ENCODE measurements around the gene AR. TPM values are rescaled to one million over a fixed set of nuclear protein-coding genes. Genes with fewer than 3 reads are reported as not detected.

AR gene
- total RNA-seq, 2 experiments from 2014 or later, result not detected

DNA sequence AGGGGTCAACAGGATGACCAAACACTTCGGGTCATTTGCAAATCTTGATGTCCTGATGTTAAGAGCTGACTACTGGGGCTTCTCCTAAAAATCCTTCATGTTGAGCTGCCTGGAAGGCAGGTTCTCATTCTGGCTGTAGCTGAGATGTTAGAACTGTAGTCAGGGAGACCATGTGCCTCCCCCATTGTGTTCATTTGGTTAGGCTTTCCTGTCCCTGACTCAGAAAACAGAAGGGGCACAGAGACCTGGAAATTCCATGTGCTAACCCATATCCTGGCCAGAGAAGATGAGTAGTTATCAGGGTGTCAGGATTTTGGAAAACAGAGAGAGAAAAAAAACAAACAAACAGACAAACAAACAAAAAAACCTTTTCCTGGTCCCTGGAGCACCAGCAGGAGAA, 177.5 kb downstream of the AR start:
- H3K9me3 Mint-ChIP-seq (ENCODE audit: low read depth), result no peaks in the 10 kb centered on the region
- ChIA-PET CTCF (no interaction called here), POLR2A (no interaction called here)
- intact Hi-C loops (cut with DNase I, micrococcal nuclease), result no loop called here
- H3K36me3 Mint-ChIP-seq (ENCODE audit: low read depth), result no peaks in the 10 kb centered on the region
- no peak for ATAC-seq
- no peak overlapping the region for H3K4me3 Mint-ChIP-seq
- no peaks in the 10 kb centered on the region for H3K4me1 Mint-ChIP-seq
- DNase-seq, result no peak
- H3K27ac Mint-ChIP-seq, result no peak overlapping the region
- no peaks in the 10 kb centered on the region for H3K27me3 Mint-ChIP-seq

DNA sequence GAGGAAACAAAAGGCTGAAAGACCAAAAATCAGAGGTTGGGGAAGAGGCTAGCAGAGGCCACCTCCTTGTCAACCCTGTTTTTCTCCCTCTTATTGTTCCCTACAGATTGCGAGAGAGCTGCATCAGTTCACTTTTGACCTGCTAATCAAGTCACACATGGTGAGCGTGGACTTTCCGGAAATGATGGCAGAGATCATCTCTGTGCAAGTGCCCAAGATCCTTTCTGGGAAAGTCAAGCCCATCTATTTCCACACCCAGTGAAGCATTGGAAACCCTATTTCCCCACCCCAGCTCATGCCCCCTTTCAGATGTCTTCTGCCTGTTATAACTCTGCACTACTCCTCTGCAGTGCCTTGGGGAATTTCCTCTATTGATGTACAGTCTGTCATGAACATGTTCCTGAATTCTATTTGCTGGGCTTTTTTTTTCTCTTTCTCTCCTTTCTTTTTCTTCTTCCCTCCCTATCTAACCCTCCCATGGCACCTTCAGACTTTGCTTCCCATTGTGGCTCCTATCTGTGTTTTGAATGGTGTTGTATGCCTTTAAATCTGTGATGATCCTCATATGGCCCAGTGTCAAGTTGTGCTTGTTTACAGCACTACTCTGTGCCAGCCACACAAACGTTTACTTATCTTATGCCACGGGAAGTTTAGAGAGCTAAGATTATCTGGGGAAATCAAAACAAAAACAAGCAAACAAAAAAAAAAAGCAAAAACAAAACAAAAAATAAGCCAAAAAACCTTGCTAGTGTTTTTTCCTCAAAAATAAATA, 179.9 kb downstream of the AR start:
- Mint-ChIP-seq H3K36me3 (ENCODE audit: low read depth) (no peaks in the 10 kb centered on the region), H3K4me1 (no peaks in the 10 kb centered on the region), H3K9me3 (ENCODE audit: low read depth) (no peaks in the 10 kb centered on the region), H3K27ac (no peak overlapping the region), H3K4me3 (no peak overlapping the region), H3K27me3 (no peaks in the 10 kb centered on the region)
- no peak for ATAC-seq
- intact Hi-C loops (cut with DNase I, micrococcal nuclease), result no loop called here
- DNase-seq, result no peak
- ChIA-PET CTCF (no interaction called here), POLR2A (no interaction called here)

DNA sequence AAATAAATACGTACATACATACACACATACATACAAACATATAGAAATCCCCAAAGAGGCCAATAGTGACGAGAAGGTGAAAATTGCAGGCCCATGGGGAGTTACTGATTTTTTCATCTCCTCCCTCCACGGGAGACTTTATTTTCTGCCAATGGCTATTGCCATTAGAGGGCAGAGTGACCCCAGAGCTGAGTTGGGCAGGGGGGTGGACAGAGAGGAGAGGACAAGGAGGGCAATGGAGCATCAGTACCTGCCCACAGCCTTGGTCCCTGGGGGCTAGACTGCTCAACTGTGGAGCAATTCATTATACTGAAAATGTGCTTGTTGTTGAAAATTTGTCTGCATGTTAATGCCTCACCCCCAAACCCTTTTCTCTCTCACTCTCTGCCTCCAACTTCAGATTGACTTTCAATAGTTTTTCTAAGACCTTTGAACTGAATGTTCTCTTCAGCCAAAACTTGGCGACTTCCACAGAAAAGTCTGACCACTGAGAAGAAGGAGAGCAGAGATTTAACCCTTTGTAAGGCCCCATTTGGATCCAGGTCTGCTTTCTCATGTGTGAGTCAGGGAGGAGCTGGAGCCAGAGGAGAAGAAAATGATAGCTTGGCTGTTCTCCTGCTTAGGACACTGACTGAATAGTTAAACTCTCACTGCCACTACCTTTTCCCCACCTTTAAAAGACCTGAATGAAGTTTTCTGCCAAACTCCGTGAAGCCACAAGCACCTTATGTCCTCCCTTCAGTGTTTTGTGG, 180.7 kb downstream of the AR start:
- H3K4me3 Mint-ChIP-seq, result no peak overlapping the region
- H3K27ac Mint-ChIP-seq, result no peak overlapping the region
- no peaks in the 10 kb centered on the region for H3K36me3 Mint-ChIP-seq (ENCODE audit: low read depth)
- ChIA-PET CTCF (no interaction called here), POLR2A (no interaction called here)
- ATAC-seq, result no peak
- no peaks in the 10 kb centered on the region for H3K27me3 Mint-ChIP-seq
- intact Hi-C loops (cut with DNase I, micrococcal nuclease), result no loop called here
- H3K9me3 Mint-ChIP-seq (ENCODE audit: low read depth), result no peaks in the 10 kb centered on the region
- DNase-seq, result no peak
- H3K4me1 Mint-ChIP-seq, result no peaks in the 10 kb centered on the region

DNA sequence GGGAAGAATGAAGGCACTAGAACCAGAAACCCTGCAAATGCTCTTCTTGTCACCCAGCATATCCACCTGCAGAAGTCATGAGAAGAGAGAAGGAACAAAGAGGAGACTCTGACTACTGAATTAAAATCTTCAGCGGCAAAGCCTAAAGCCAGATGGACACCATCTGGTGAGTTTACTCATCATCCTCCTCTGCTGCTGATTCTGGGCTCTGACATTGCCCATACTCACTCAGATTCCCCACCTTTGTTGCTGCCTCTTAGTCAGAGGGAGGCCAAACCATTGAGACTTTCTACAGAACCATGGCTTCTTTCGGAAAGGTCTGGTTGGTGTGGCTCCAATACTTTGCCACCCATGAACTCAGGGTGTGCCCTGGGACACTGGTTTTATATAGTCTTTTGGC, 181.7 kb downstream of the AR start:
- Mint-ChIP-seq H3K27me3 (no peaks in the 10 kb centered on the region), H3K36me3 (ENCODE audit: low read depth) (no peaks in the 10 kb centered on the region), H3K9me3 (ENCODE audit: low read depth) (no peaks in the 10 kb centered on the region), H3K4me3 (no peak overlapping the region), H3K27ac (no peak overlapping the region), H3K4me1 (no peaks in the 10 kb centered on the region)
- ChIA-PET POLR2A (no interaction called here), CTCF (no interaction called here)
- no peak for ATAC-seq
- no peak for DNase-seq
- intact Hi-C loops (cut with DNase I, micrococcal nuclease), result no loop called here

DNA sequence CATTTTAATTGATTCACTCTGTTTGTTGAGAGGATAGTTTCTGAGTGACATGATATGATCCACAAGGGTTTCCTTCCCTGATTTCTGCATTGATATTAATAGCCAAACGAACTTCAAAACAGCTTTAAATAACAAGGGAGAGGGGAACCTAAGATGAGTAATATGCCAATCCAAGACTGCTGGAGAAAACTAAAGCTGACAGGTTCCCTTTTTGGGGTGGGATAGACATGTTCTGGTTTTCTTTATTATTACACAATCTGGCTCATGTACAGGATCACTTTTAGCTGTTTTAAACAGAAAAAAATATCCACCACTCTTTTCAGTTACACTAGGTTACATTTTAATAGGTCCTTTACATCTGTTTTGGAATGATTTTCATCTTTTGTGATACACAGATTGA, 182.2 kb downstream of the AR start:
- H3K27me3 Mint-ChIP-seq, result no peaks in the 10 kb centered on the region
- intact Hi-C loops (cut with DNase I, micrococcal nuclease), result no loop called here
- no peaks in the 10 kb centered on the region for H3K9me3 Mint-ChIP-seq (ENCODE audit: low read depth)
- no peak overlapping the region for H3K4me3 Mint-ChIP-seq
- ChIA-PET CTCF (no interaction called here), POLR2A (no interaction called here)
- H3K4me1 Mint-ChIP-seq, result no peaks in the 10 kb centered on the region
- DNase-seq (no peak), ATAC-seq (no peak)
- H3K36me3 Mint-ChIP-seq (ENCODE audit: low read depth), result no peaks in the 10 kb centered on the region
- H3K27ac Mint-ChIP-seq, result no peak overlapping the region

DNA sequence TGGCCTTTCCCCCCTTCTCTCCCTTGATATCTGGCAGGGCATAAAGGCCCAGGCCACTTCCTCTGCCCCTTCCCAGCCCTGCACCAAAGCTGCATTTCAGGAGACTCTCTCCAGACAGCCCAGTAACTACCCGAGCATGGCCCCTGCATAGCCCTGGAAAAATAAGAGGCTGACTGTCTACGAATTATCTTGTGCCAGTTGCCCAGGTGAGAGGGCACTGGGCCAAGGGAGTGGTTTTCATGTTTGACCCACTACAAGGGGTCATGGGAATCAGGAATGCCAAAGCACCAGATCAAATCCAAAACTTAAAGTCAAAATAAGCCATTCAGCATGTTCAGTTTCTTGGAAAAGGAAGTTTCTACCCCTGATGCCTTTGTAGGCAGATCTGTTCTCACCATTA, 183.8 kb downstream of the AR start:
- Mint-ChIP-seq H3K27me3 (no peaks in the 10 kb centered on the region), H3K4me3 (no peak overlapping the region), H3K36me3 (ENCODE audit: low read depth) (no peaks in the 10 kb centered on the region), H3K27ac (no peak overlapping the region), H3K4me1 (no peaks in the 10 kb centered on the region), H3K9me3 (ENCODE audit: low read depth) (no peaks in the 10 kb centered on the region)
- POLR2A ChIA-PET, result no interaction called here
- no peak for DNase-seq
- no peak for ATAC-seq
- intact Hi-C loops (cut with DNase I, micrococcal nuclease), result no loop called here
- CTCF ChIA-PET, result no interaction called here

DNA sequence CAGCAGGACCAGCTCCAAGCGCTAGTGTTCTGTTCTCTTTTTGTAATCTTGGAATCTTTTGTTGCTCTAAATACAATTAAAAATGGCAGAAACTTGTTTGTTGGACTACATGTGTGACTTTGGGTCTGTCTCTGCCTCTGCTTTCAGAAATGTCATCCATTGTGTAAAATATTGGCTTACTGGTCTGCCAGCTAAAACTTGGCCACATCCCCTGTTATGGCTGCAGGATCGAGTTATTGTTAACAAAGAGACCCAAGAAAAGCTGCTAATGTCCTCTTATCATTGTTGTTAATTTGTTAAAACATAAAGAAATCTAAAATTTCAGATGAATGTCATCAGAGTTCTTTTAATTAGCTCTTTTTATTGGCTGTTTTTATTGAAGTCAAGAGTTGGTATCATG, 186.5 kb downstream of the AR start:
- intact Hi-C loops (cut with DNase I, micrococcal nuclease), result no loop called here
- no peak overlapping the region for H3K27ac Mint-ChIP-seq
- no peak for ATAC-seq
- CTCF ChIA-PET, result no interaction called here
- DNase-seq, result no peak
- H3K27me3 Mint-ChIP-seq, result no peaks in the 10 kb centered on the region
- no peaks in the 10 kb centered on the region for H3K9me3 Mint-ChIP-seq (ENCODE audit: low read depth)
- no peaks in the 10 kb centered on the region for H3K4me1 Mint-ChIP-seq
- no peaks in the 10 kb centered on the region for H3K36me3 Mint-ChIP-seq (ENCODE audit: low read depth)
- H3K4me3 Mint-ChIP-seq, result no peak overlapping the region
- POLR2A ChIA-PET, result no interaction called here

DNA sequence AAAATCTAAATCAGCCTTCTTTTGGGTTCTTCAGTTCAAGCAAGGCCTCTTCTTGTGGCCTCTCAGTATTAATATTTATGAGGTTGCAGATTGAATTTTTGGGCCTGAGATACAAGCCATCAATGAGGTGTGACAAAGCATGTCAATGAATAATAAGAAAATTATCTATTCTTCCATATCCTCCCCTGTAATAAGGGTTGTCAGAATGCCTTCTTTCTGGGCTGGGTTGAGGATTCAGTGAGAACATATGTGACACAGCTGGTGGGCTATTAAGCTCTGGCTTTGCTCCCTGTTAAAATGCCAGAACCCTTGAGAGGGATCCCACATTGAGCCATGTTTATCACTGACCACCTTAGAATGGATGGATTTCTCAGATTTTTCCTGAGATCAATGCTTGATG, 187.2 kb downstream of the AR start:
- Mint-ChIP-seq H3K27ac (no peak overlapping the region), H3K4me1 (no peaks in the 10 kb centered on the region), H3K9me3 (ENCODE audit: low read depth) (no peaks in the 10 kb centered on the region), H3K4me3 (no peak overlapping the region), H3K27me3 (no peaks in the 10 kb centered on the region), H3K36me3 (ENCODE audit: low read depth) (no peaks in the 10 kb centered on the region)
- intact Hi-C loops (cut with DNase I, micrococcal nuclease), result no loop called here
- no peak for DNase-seq
- ChIA-PET CTCF (interaction anchor here (0.6 kb wide), 1 partner anchor 12 kb away, joined by 3 read pairs; no protein-coding TSS in a partner anchor), POLR2A (no interaction called here)
- ATAC-seq, result no peak

DNA sequence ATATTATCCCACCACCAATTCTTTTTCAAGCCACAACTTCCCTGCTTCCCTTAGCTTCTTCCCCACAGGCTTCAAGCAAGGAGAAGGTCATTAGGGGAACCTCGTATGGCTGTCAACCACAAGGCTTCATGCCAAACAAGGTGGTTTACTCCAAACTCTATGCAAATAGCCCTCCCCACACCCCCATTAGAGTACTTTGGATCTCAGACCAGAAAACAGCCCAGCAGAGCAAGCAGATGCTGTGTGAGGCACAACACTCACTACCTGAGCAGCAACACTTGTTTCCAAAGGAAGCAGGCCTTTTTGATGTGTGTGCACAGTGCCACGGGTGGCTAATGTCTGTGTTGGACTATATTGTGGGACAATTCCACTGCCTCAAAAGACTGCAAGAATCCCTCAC, 189.0 kb downstream of the AR start:
- Mint-ChIP-seq H3K4me3 (no peak overlapping the region), H3K9me3 (ENCODE audit: low read depth) (no peaks in the 10 kb centered on the region), H3K27ac (no peak overlapping the region), H3K27me3 (no peaks in the 10 kb centered on the region), H3K36me3 (ENCODE audit: low read depth) (no peaks in the 10 kb centered on the region), H3K4me1 (no peaks in the 10 kb centered on the region)
- ChIA-PET CTCF (no interaction called here), POLR2A (no interaction called here)
- no peak for ATAC-seq
- DNase-seq, result no peak
- intact Hi-C loops (cut with DNase I, micrococcal nuclease), result no loop called here

DNA sequence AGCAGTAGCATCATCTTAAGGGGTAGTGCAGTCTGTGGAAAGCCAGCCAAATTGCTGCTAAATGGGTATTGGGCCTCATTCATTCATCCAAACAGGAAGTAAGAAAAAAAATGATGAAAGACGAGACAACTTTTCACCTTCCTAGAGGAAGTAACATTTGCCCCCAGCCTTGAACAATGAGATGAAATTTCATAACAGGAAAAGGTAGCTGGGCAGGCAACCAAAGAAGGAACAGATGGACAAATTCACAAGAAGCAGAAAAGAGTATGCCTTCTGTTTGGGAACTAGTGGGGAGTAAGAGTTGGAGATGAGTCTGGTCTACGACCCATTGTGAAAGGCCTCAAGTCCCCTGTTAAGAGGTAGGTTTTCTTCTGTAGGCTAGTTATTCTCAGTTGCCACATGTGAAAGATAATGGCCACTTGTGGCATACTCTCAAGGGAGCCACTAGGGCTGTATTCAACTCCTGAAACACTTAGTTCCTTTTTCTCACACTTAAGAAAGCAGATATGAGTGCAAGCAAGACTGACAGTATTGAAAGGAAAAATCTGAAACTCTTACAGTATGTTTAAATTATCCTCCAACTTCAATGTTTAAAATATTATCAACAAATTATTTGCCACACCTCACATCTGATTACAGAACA, 190.4 kb downstream of the AR start:
- no peak for DNase-seq
- Mint-ChIP-seq H3K4me3 (no peak overlapping the region), H3K36me3 (ENCODE audit: low read depth) (no peaks in the 10 kb centered on the region), H3K9me3 (ENCODE audit: low read depth) (no peaks in the 10 kb centered on the region), H3K4me1 (no peaks in the 10 kb centered on the region), H3K27ac (no peak overlapping the region), H3K27me3 (no peaks in the 10 kb centered on the region)
- ChIA-PET CTCF (no interaction called here), POLR2A (no interaction called here)
- ATAC-seq, result no peak
- intact Hi-C loops (cut with DNase I, micrococcal nuclease), result no loop called here

DNA sequence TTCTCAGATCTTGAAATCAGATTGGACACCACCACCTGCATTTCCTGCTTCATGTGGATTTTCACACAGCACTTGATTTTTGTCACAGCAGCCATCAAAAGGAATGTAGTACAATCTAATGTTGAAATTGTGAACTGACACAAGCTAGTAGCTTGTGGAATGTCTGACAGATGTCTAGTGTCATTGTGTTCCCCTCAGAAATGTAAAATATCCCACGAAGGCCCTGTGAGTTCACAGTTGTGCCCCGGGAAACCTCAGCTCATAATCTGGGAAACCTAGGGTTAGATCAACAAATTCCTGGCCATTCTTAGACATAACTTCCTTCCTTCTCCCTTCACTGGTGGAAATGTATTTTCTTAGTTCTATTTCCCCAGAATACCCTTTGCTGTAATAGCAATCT, 205.7 kb downstream of the AR start:
- DNase-seq, result no peak
- no peaks in the 10 kb centered on the region for H3K27me3 Mint-ChIP-seq

DNA sequence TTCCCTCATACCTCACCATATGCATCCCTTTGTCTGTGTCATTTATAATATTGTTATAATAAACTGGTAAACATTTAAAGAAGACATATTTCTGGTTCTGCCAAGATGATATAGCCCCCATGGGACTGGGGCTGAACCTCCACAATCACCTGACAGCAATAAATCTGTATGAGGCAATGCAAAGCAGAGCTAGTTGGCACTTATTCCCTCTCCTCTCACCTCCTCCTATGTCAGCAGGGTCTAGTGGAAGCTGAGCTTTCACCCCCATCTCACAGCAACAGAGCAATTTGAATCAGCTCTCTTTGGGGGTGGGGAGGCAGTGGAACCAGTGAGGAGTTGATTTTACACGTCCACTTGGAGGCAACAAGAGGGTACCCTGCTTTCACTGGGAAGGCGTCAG, 206.9 kb downstream of the AR start:
- no peak for ATAC-seq
- Mint-ChIP-seq H3K4me3 (no peak overlapping the region), H3K27me3 (no peaks in the 10 kb centered on the region), H3K9me3 (ENCODE audit: low read depth) (no peaks in the 10 kb centered on the region), H3K36me3 (ENCODE audit: low read depth) (no peaks in the 10 kb centered on the region), H3K27ac (no peak overlapping the region), H3K4me1 (no peaks in the 10 kb centered on the region)
- DNase-seq, result no peak
- CTCF ChIA-PET, result no interaction called here
- POLR2A ChIA-PET, result no interaction called here
- intact Hi-C loops (cut with DNase I, micrococcal nuclease), result no loop called here

More for the DNA sequence above, 205.7 kb downstream of the AR start:
- no peaks in the 10 kb centered on the region for H3K9me3 Mint-ChIP-seq (ENCODE audit: low read depth)
- H3K4me1 Mint-ChIP-seq, result no peaks in the 10 kb centered on the region
- ChIA-PET POLR2A (no interaction called here), CTCF (no interaction called here)
- intact Hi-C loops (cut with DNase I, micrococcal nuclease), result no loop called here
- no peak for ATAC-seq
- H3K36me3 Mint-ChIP-seq (ENCODE audit: low read depth), result no peaks in the 10 kb centered on the region
- no peak overlapping the region for H3K27ac Mint-ChIP-seq
- no peak overlapping the region for H3K4me3 Mint-ChIP-seq

All from activated CD4-positive, alpha-beta T cell treated with anti-CD3 and anti-CD28 coated beads for 36 hours (primary cell).